Epithelial cell of proximal tubule (primary cell): ENCODE results near the gene SERINC1. TPM values are rescaled to one million over a fixed set of nuclear protein-coding genes. Genes with fewer than 3 reads are reported as not detected.

Experiments
- DNase-seq: peaks from one replicate; pipeline ENCODE4 v3.0.0-alpha.2; 2011; ENCODE audit warnings: low read depth
- H3K4me3 ChIP-seq: 2 replicates; pipeline ENCODE4 v1.5.1; 2011; ENCODE audit warnings: low read depth, mild to moderate bottlenecking, low read length
- CTCF ChIP-seq: conservative IDR thresholded peaks from 2 replicates; pipeline ENCODE4 v1.5.1; 2012; ENCODE audit warnings: low read depth, mild to moderate bottlenecking, low read length
- total RNA-seq: library from RNA; depleted of rRNA; stranded (reverse); fragments of >200 nt; gene quantifications from 2 replicates; pipeline ENCODE4 v1.2.3, GENCODE V29; 2015

Gene SERINC1
- total RNA-seq, 1 donor from 2014 or later, result 70.5 TPM

DNA sequence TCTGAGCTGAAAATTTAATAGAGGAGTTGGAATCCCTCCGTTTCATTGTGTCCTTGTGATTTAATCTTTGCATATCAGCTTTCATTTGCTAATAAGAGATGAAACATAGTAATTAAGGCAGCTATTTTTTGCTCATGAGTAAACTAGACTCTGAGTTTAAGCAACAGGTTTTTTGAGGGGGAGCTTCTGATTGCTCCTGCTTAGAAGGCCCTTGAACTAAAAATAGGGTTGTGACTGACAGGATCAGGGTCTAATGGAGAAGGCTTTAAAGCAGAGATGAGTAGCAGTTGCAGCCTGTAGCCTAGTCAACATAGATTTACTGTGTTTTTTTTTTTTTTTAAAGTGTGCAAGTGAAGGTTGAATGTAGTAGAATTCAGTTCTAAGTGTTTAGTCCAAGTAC is 54.8 kb downstream of the SERINC1 start:
- no peak for TF ChIP-seq CTCF
- no peak for DNase-seq
- no peak overlapping the region for H3K4me3 ChIP-seq

DNA sequence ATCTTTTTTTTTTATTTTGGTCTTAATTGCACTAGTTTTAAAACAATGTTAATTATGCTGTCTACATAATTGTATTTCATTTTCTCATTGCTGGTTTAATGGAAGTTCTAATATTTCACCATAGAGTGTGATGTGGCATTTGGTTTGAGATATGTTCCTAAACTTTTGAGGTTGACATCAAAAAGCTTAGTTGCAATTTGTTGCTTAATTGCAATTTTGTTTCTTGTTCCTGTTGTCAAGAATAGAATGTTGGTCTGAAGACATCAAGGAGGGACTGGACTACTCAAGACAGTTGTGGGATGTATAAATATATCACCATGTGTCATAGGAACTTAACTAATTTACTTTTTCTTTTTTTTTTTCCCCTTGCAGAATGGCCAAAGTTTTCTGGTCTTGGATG is 59.6 kb downstream of the SERINC1 start:
- H3K4me3 ChIP-seq, result no peak overlapping the region
- TF ChIP-seq CTCF, result no peak
- DNase-seq, result no peak

GRCh38 chr6:122408702-122409458 is 62.7 kb downstream of the SERINC1 start:
- TF ChIP-seq CTCF, result no peak
- no peak for DNase-seq
- no peak overlapping the region for H3K4me3 ChIP-seq

- DNase-seq, result no peak
- H3K4me3 ChIP-seq, result no peak overlapping the region
- no peak for TF ChIP-seq CTCF
Observed at GRCh38 chr6:122408240-122408639, 63.4 kb downstream of the SERINC1 start.

DNA sequence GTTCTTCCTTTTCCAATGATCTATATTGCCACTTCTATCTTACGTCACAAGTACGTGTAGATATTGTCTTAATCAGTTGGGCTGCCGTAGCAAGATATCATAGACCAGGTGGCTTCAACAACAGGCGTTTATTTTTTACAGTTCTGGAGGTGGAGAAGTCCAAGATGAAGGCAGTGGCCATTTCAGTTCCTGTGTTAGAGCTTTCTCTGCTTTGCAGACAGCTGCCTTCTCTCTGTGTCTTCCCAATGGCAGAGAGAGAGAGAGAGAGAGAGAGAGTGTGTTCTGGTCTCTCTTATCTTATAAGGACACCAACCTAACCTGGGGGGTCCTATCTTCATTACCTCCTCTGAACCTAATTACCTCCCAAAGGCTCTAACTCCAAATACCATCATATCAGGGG is 63.9 kb downstream of the SERINC1 start:
- H3K4me3 ChIP-seq, result no peak overlapping the region
- DNase-seq, result no peak
- TF ChIP-seq CTCF, result no peak

- no peak for DNase-seq
- TF ChIP-seq CTCF, result no peak
- no peak overlapping the region for H3K4me3 ChIP-seq
Observed at GRCh38 chr6:122406187-122406586, 65.4 kb downstream of the SERINC1 start.

GRCh38 chr6:122405417-122405816 is 66.2 kb downstream of the SERINC1 start:
- TF ChIP-seq CTCF, result peak; percentile 41
- H3K4me3 ChIP-seq, result no peak overlapping the region

More at GRCh38 chr6:122405417-122405816, 66.2 kb downstream of the SERINC1 start:
- no peak for DNase-seq
